ENCODE results near the gene ADAP2.
"Not testable (repeated sequence)": the region's sequence is repeated elsewhere in the genome, so short reads cannot be mapped to it uniquely, and the experiment has no call there.

ADAP2 gene

DNA sequence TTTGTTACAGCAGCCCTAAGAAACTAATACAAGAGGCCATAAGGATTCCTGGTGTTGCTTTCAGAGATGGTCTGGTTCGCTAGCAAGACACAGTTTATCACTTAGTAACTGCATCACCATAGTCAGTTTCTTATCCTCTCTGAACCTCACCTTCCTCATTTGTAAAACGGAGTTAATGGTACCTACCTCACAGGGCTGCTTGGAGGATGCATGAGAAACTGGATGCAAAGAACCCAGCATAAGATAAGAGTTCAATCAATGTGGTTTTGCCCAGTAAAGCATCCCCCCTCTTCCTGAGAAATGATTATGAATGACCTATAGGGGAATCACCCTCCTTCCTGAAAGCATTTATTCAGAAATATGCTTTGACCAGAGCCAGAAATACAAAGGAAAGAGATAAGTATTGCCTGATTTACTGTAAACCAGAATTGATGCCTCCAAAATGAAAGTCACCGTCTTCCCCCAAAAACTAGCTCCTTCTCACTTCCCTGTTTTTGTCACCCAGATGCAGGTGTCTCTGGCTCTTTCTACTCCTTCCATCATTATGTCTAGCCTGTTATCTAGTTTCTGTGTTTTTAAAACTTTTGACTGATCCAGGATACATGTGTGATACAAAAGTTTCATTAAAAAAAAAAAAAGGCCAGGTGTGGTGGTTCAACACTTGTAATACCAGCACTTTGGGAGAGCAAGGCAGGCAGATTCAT lies 12.9 kb upstream of the ADAP2 start:
- no peak for DNase-seq (ENCODE audit: low read depth)
- no peak overlapping the region for H3K4me3 ChIP-seq (ENCODE audit: low read depth, low read length)

DNA sequence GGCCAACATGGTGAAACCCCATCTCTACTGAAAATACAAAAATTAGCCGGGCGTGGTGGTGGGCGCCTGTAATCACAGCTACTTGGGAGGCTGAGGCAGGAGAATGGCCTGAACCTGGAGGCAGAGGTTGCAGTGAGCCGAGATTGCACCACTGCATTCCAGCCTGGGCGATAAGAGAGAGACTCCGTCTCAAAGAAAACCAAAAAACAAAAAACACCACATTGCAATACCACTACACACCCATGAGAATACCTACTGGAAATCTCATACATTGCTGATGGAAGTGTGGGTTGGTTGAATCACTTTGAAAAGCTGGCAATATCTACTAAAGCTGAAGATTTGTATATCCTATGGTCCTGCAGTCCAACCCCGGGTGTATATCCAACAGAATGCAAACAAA lies 11.6 kb upstream of the ADAP2 start:
- DNase-seq (ENCODE audit: low read depth); H3K4me3 ChIP-seq (ENCODE audit: low read depth, low read length): not testable (repeated sequence)

More for the DNA sequence above, 12.9 kb upstream of the ADAP2 start:
- TF ChIP-seq, protein P1, sequence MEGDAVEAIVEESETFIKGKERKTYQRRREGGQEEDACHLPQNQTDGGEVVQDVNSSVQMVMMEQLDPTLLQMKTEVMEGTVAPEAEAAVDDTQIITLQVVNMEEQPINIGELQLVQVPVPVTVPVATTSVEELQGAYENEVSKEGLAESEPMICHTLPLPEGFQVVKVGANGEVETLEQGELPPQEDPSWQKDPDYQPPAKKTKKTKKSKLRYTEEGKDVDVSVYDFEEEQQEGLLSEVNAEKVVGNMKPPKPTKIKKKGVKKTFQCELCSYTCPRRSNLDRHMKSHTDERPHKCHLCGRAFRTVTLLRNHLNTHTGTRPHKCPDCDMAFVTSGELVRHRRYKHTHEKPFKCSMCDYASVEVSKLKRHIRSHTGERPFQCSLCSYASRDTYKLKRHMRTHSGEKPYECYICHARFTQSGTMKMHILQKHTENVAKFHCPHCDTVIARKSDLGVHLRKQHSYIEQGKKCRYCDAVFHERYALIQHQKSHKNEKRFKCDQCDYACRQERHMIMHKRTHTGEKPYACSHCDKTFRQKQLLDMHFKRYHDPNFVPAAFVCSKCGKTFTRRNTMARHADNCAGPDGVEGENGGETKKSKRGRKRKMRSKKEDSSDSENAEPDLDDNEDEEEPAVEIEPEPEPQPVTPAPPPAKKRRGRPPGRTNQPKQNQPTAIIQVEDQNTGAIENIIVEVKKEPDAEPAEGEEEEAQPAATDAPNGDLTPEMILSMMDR (IDR thresholded peaks at IDR 0.05; ENCODE audit: low read depth, low read length, missing control alignments): no peak

DNA sequence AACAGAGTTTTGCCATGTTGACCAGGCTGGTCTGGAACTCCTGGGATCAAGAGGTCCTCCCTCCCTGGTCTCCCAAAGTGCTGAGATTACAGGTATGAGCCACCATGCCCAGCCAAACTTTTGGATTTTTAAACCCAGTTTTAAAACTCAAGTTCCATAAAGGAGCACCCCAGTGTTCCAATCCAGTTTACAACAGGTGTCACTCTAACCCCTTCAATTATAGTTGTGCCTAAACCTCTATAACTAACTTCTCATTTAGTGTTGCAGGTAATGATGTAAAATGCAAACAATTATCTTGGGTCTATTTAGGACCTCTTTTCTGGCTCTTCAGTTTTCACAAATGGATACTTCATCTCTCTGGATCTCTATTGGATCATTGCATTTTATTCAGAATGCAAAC lies 7.8 kb upstream of the ADAP2 start:
- TF ChIP-seq, protein P1 (IDR thresholded peaks at IDR 0.05; ENCODE audit: low read depth, low read length, missing control alignments): no peak
- no peak overlapping the region for H3K4me3 ChIP-seq (ENCODE audit: low read depth, low read length)
- DNase-seq (ENCODE audit: low read depth): no peak

DNA sequence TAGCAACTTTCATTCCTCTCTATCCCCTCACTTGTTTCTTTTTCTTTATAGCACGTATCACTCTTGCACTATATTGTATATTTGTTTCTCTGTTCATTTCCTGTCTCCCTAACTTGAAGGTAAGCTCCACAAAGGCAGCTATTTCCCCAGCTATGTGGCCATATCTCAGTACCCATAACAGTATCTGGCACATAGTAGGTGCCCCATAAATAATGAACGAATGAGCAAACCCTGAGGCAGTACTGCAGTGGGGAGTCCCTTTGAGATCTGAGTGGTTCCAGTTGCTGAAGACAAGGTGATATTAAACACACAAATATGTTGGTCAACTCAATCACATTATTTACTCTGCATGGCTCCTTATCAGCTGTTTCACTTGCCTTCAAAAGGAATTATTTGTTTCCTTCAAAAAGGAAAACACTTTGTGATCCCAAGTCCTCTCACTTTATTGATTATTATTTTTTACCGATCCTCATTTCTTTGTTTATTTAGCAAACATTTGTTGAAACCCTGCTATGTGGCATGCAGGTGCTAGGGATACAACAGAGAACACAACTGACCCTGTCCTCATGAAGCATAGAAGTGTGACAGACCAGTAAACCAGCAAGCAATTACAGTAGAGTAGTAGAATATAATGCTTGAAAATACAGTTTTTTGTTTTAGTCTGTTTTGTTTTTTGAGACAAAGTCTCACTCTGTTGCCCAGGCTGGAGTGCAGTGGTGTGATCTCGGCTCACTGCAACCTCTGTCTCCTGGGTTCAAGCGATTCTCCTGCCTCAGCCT lies 5.7 kb upstream of the ADAP2 start:
- no peak for DNase-seq (ENCODE audit: low read depth)
- no peak overlapping the region for H3K4me3 ChIP-seq (ENCODE audit: low read depth, low read length)
- TF ChIP-seq, protein P1 (IDR thresholded peaks at IDR 0.05; ENCODE audit: low read depth, low read length, missing control alignments): no peak

DNA sequence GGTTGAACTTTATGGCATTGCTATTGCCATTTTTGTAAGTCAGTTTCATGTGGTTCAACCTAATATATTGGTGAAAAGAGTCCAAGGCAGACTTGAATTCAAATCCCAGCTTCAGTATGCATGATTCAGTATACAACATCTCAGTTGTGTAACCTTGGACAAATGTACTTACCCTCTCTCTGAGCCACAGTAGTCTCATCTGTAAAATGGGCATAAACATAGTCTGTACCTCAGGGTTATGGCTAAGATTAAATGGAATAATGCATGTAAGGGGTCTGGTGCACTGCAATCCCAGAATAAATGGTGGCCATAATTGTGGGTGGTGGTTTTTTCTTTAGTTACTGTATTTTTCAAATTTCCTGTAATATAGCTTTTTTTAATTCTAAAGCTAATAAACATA lies 4.7 kb upstream of the ADAP2 start:
- no peak overlapping the region for H3K4me3 ChIP-seq (ENCODE audit: low read depth, low read length)
- no peak for DNase-seq (ENCODE audit: low read depth)
- TF ChIP-seq, protein P1 (IDR thresholded peaks at IDR 0.05; ENCODE audit: low read depth, low read length, missing control alignments): no peak

DNA sequence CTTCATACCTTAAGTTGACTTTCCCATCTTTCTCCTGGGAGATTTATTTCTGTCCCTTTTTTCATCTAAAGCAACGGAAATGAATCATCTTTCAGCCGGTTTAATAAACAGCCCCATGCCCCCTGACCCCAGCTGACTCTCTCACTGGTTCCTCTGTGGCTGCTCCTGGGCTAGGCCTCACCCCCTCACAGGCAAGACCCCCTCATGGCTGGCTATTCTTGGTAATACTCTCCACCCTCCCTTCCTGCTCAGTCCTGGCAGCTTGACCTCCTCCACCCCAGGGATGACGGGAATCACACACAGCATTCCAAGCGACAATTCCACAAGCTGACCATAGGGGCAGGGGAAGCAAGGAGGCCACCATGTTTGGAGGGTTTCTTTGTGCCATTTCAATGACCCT lies 1.5 kb upstream of the ADAP2 start:
- H3K4me3 ChIP-seq (ENCODE audit: low read depth, low read length): no peak overlapping the region
- DNase-seq (ENCODE audit: low read depth): no peak
- TF ChIP-seq, protein P1 (IDR thresholded peaks at IDR 0.05; ENCODE audit: low read depth, low read length, missing control alignments): no peak

DNA sequence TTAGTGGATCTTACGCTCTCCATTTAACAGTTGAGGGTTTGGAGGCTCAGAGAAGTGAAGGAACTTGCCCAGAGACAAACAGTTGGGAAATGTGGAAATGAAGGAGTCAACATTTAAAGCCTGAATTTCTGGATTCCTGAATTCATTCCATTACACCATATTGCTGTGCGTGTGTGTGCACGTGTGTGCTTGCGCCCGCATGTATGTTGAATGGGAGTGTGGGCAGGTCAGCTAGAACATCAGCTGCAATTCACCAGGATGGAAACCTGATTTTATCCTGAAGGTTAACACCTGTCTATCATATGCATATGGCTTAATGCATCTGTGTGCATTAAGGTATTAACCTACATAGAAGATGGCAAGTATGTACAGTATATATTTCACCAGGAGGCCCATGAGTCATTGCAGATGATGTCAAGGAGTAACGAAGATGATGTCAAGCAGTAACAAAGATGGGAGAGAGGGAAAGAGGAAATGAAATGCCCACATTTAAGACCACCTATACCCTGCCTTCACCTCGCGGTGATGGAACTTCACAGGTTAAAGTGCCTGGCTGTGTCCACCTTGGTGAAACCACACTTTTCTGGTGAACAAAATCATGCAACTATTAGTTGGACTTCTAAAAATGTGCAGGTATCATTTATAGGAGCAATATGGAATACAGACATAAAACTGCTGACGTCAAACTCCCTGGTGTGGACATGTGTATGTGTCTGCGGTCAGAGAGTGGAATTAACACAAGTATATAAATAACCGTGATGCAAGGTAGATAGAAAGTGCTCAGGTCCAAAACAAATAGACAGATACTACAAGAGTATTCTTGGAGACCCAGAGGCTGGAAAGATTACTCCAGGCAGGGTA lies 832 bp upstream of the ADAP2 start:
- H3K4me3 ChIP-seq (ENCODE audit: low read depth, low read length): no peak overlapping the region; the same call in 1 of the 2 replicates
- TF ChIP-seq, protein P1 (IDR thresholded peaks at IDR 0.05; ENCODE audit: low read depth, low read length, missing control alignments): no peak
- DNase-seq (ENCODE audit: low read depth): no peak

Measured in GM12864 (cell line).